ENCODE results near the gene LDAH.

The LDAH gene

DNA sequence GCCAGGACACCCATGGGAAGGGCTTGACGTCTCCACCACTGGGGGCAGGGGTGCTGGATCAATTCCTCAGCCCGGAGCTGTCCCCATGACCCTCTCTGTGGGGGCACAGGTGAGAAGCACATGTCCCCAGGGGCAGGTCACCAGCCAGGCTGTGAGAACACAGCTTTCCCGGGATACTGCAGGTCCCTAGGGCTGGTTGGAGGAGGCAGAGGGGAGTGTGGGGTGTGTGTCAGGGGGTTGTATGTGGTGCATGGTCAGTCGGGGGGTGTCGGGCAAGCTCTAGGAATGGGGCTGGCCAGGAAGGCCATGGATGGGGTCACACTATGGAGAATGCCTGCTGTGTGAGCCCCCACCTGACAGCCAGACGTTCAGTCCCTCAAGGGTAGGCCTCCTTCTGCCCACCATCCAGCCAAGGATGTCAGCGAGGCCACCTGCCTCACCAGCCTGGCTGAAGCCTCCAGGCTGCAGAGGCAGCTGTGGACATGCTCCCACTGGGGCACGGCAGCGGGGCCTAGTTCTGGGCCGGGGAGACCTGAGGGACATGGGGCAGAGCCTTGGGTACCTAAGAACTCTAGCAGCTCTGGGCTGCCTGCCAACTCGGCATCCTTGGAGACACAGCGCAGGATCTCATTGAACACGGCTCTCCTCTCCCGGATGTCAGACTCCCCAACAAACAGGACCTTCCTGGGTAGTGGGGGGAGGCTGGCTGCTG lies 182.3 kb downstream of the LDAH start:
- no peak for DNase-seq (ENCODE audit: low read depth in 2 of 2, low spot score in 1 of 2)

DNA sequence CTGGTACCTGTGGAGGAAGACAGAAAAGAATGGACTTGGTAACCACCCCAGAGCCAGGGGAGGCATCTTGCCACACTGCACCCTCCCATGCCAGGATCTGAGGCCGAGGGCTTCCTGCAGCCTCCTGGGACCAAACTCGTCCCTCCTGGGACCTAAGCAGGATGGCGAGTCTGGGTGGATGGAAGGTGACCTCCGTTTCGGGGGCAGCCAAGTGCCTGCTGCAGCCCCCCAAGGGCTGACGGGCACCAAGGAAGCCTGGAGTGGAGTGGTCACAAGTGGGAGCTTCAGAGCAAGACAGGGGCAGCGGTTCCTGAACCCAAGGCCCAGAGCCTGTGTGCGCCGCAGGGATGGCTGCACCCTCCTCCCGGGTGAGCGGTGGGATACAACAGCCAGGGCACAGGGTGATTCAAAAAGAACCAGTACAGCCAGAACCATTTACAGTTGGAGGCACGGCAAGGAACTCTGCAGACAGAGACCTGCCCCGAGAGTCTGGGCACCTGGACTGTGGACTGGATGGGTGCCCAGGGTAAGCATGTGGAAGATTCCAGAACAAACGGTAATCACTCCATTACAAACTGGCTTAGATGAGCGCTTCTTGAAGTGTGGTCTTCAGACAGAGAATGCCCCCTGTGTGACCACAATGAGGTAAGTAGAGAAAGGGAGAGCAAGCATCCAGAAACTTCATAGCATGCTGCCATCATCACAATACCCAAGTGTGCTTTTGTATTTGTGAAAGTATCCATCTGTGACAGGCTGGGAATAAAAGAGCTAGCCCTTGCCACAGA lies 184.1 kb downstream of the LDAH start:
- no peak for DNase-seq (ENCODE audit: low read depth in 2 of 2, low spot score in 1 of 2)

GRCh38 chr2:20638014-20638413 lies 184.9 kb downstream of the LDAH start:
- no peak for DNase-seq (ENCODE audit: low read depth in 2 of 2, low spot score in 1 of 2)

DNA sequence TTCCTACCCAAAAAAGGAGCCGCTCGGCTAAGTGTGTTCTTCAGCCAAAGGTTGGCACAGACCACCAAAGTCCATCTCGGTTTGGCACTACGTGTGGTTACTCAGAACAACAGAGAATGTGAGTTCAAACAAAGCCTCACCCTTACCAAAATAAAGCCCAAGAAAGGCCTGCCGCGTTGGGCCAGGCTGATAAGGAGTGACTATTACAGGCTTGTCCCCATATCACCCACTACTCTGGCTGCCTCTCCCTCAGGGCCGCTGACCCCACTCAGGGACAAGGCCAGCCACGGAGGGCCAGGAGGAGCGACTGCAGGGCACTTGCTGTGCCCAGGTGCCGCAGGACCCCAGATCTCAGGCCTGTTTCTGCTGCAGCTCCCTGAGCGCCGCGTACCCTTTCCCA lies 185.8 kb downstream of the LDAH start:
- no peak for DNase-seq (ENCODE audit: low read depth in 2 of 2, low spot score in 1 of 2)

DNA sequence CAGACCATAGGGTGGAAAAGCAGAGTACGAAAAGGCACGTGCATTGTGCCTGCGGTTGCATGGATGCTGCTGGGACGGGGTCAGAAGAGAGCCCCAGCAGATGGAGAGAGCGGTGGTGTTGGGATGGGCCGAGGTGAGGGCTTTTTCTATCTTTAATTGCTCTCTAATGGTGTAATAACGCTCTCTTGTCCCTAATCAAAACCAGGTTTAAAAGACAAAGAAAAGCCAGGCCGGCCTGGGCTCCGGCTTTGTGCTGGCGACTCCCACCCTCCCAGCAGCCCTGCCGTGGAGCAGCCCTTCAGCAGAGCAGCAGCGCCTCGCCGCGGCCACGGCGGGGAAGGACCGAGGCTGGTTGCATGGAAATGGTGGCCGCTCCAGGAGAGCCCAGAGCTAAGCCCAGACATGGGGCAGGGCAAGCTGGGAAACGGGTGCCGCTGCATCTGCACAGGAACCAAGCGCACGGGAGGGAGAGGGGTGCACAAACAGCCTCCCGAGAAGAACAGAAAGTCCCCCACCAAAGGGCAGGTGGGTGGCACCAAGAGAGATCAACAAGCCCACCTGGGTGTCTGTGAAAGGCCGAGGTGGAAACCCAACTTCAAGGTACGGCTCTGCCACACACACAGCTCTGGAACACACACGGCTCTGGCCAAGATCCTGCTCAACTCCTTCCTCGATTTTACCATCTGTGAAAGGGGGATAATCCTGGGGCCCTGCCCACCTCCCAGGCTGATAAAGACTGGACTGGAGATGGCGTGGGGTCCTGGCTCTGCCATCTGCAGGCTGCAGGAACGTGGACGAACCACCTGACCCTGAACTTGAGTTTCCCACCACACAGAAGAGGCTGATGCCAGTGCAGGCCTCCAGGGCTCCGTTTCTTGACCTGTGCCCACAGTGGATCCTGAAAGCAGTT lies 187.0 kb downstream of the LDAH start:
- no peak for DNase-seq (ENCODE audit: low read depth in 2 of 2, low spot score in 1 of 2)

GRCh38 chr2:20635113-20635510 lies 187.8 kb downstream of the LDAH start:
- no peak for DNase-seq (ENCODE audit: low read depth in 2 of 2, low spot score in 1 of 2)

GRCh38 chr2:20634507-20635112 lies 188.3 kb downstream of the LDAH start:
- no peak for DNase-seq (ENCODE audit: low read depth in 2 of 2, low spot score in 1 of 2)

All from stimulated activated CD8-positive, alpha-beta memory T cell treated with anti-CD3 and anti-CD28 coated beads, Interleukin-4, amount 100 ng/mL, for 4 hours (primary cell).